NCI-H1436 treated with DMSO at 0.1 percent for 48 hours (cell line): ENCODE measurements around the gene PRRC2B.
A peak's percentile ranks its signal among the peaks of the same experiment; 100 is the strongest.
"Not testable (repeated sequence)": the region's sequence is repeated elsewhere in the genome, so short reads cannot be mapped to it uniquely, and the experiment has no call there.

ENCODE experiments used
- DNase-seq: peaks from one replicate; lab custom pipeline; 2025; lab: John Stamatoyannopoulos, UW

The PRRC2B gene

GRCh38 chr9:131393622-131394463 is at the start of gene PRRC2B:
TSS of gene PRRC2B (plus strand) at chr9:131394086. CDS start at chr9:131430145, 36,059 bp downstream.
- peak; percentile 42 for DNase-seq

GRCh38 chr9:131344931-131345535 is 48.9 kb upstream of the PRRC2B start:
- DNase-seq, result not testable (repeated sequence)

GRCh38 chr9:131346559-131346958 is 47.3 kb upstream of the PRRC2B start:
- DNase-seq, result no peak

- DNase-seq, result no peak
Observed at GRCh38 chr9:131347376-131348020, 46.4 kb upstream of the PRRC2B start.

- DNase-seq, result no peak
Observed at GRCh38 chr9:131348631-131349521, 45.0 kb upstream of the PRRC2B start.

GRCh38 chr9:131349522-131349880 is 44.4 kb upstream of the PRRC2B start:
- DNase-seq, result no peak

GRCh38 chr9:131349881-131350563 is 43.9 kb upstream of the PRRC2B start:
- DNase-seq, result no peak

- DNase-seq, result not testable (repeated sequence)
Observed at GRCh38 chr9:131356479-131356878, 37.4 kb upstream of the PRRC2B start.

- DNase-seq, result no peak
Observed at GRCh38 chr9:131358556-131358955, 35.3 kb upstream of the PRRC2B start.

GRCh38 chr9:131361202-131361833 is 32.6 kb upstream of the PRRC2B start:
- DNase-seq, result no peak

GRCh38 chr9:131365546-131365945 is 28.3 kb upstream of the PRRC2B start:
- DNase-seq, result no peak

- DNase-seq, result no peak
Observed at GRCh38 chr9:131366761-131367401, 27.0 kb upstream of the PRRC2B start.

GRCh38 chr9:131367450-131367849 is 26.4 kb upstream of the PRRC2B start:
- DNase-seq, result no peak

GRCh38 chr9:131370638-131371037 is 23.2 kb upstream of the PRRC2B start:
- DNase-seq, result no peak

GRCh38 chr9:131372599-131372973 is 21.3 kb upstream of the PRRC2B start:
- not testable (repeated sequence) for DNase-seq

- DNase-seq, result peak; percentile 78
Observed at GRCh38 chr9:131374638-131375037, 19.2 kb upstream of the PRRC2B start.

- DNase-seq, result no peak
Observed at GRCh38 chr9:131379056-131379455, 14.8 kb upstream of the PRRC2B start.

GRCh38 chr9:131382850-131383729 is 10.8 kb upstream of the PRRC2B start:
- no peak for DNase-seq

- DNase-seq, result no peak
Observed at GRCh38 chr9:131385296-131385695, 8.6 kb upstream of the PRRC2B start.
